ENCODE results near the gene CST6.
"Not testable (repeated sequence)": the region's sequence is repeated elsewhere in the genome, so short reads cannot be mapped to it uniquely, and the experiment has no call there.

The CST6 gene

GRCh38 chr11:66004186-66004585, 7.6 kb upstream of the CST6 start:
- no peak for TF ChIP-seq CTCF (IDR thresholded peaks at IDR 0.05)
- DNase-seq (ENCODE audit: low spot score): no peak
- H3K4me3 ChIP-seq: no peak overlapping the region
- H3K27ac ChIP-seq: peak overlapping the region in 1 of 2 donors; percentile 36

- no peak for TF ChIP-seq CTCF (IDR thresholded peaks at IDR 0.05)
- no peak overlapping the region for H3K4me3 ChIP-seq
- no peak for DNase-seq (ENCODE audit: low spot score)
- H3K27ac ChIP-seq: no peak overlapping the region
These were observed 5.5 kb upstream of the CST6 start for GRCh38 chr11:66006134-66006890.

GRCh38 chr11:66006891-66007176, 5.0 kb upstream of the CST6 start:
- TF ChIP-seq CTCF (IDR thresholded peaks at IDR 0.05): no peak
- H3K27ac ChIP-seq: no peak overlapping the region
- DNase-seq (ENCODE audit: low spot score): no peak
- no peak overlapping the region for H3K4me3 ChIP-seq

GRCh38 chr11:66007201-66007634, 4.6 kb upstream of the CST6 start:
- H3K4me3 ChIP-seq: no peak overlapping the region
- DNase-seq (ENCODE audit: low spot score): no peak
- no peak for TF ChIP-seq CTCF (IDR thresholded peaks at IDR 0.05)
- no peak overlapping the region for H3K27ac ChIP-seq

- DNase-seq (ENCODE audit: low spot score): no peak
- no peak overlapping the region for H3K27ac ChIP-seq
- no peak overlapping the region for H3K4me3 ChIP-seq
- TF ChIP-seq CTCF (IDR thresholded peaks at IDR 0.05): no peak
These were observed 3.7 kb upstream of the CST6 start for GRCh38 chr11:66008095-66008467.

- no peak for DNase-seq (ENCODE audit: low spot score)
- Histone ChIP-seq H3K4me3 (no peak overlapping the region), H3K27ac (no peak overlapping the region)
- TF ChIP-seq CTCF (IDR thresholded peaks at IDR 0.05): no peak
These were observed 3.2 kb upstream of the CST6 start for GRCh38 chr11:66008468-66009101.

GRCh38 chr11:66010036-66010435, 1.8 kb upstream of the CST6 start:
- DNase-seq (ENCODE audit: low spot score); H3K4me3 ChIP-seq; H3K27ac ChIP-seq: not testable (repeated sequence)

Measured in coronary artery (tissue), 2 donors.